Hepatocyte (in vitro differentiated cells): ENCODE results near the gene SDF4. TPM values are rescaled to one million over a fixed set of nuclear protein-coding genes. Genes with fewer than 3 reads are reported as not detected.

Source experiments
- DNase-seq: peaks from one replicate; pipeline ENCODE4 v3.0.0-alpha.2; 2016; ENCODE audit warnings: low spot score
- H2AFZ ChIP-seq: fragments of 200-600 bp; sonication (generic); 2 replicates; pipeline ENCODE4 v1.6.0; 2016; ENCODE audit warnings: antibody characterized with exemption, mild to moderate bottlenecking
- H3K27ac ChIP-seq: fragments of 200-600 bp; sonication (generic); 2 replicates; pipeline ENCODE4 v1.5.1; 2016; ENCODE audit warnings: mild to moderate bottlenecking
- H3K27me3 ChIP-seq: fragments of 200-600 bp; sonication (generic); 2 replicates; pipeline ENCODE4 v1.6.1; 2016
- H3K36me3 ChIP-seq: fragments of 200-600 bp; sonication (generic); replicated peaks from 2 replicates; pipeline ENCODE4 v1.5.1; 2016; ENCODE audit warnings: low read depth; ENCODE audit not compliant: insufficient read depth
- H3K4me1 ChIP-seq: fragments of 200-600 bp; sonication (generic); 2 replicates; pipeline ENCODE4 v1.5.1; 2016; ENCODE audit warnings: mild to moderate bottlenecking, moderate library complexity; ENCODE audit not compliant: insufficient read depth
- H3K4me2 ChIP-seq: fragments of 200-600 bp; sonication (generic); 2 replicates; pipeline ENCODE4 v1.6.0; 2016
- H3K4me3 ChIP-seq: fragments of 200-600 bp; sonication (generic); 2 replicates; pipeline ENCODE4 v1.5.1; 2016; ENCODE audit warnings: mild to moderate bottlenecking
- H3K79me2 ChIP-seq: fragments of 200-600 bp; sonication (generic); 2 replicates; pipeline ENCODE4 v1.6.0; 2017; ENCODE audit warnings: mild to moderate bottlenecking
- H3K9me2 ChIP-seq: fragments of 200-600 bp; sonication (generic); replicated peaks from 2 replicates; pipeline ENCODE4 v1.6.0; 2017; ENCODE audit warnings: mild to moderate bottlenecking; ENCODE audit not compliant: insufficient read depth
- H3K9me3 ChIP-seq: fragments of 200-600 bp; sonication (generic); 2 replicates; pipeline ENCODE4 v1.5.1; 2016; ENCODE audit warnings: low read depth, mild to moderate bottlenecking
- H4K20me1 ChIP-seq: fragments of 200-600 bp; sonication (generic); 2 replicates; pipeline ENCODE4 v1.6.0; 2016; ENCODE audit warnings: mild to moderate bottlenecking; ENCODE audit not compliant: insufficient read depth, poor library complexity, severe bottlenecking
- EZH2 ChIP-seq: fragments of 200-600 bp; sonication (generic); IDR thresholded peaks from 2 replicates; pipeline ENCODE4 v1.6.1; 2016; ENCODE audit warnings: antibody characterized with exemption, mild to moderate bottlenecking, borderline replicate concordance
- EZH2phosphoT487 ChIP-seq: fragments of 200-600 bp; sonication (generic); IDR thresholded peaks from one replicate; pipeline ENCODE4 v1.6.1; 2018; ENCODE audit warnings: antibody characterized with exemption, mild to moderate bottlenecking, low read depth, moderate library complexity; ENCODE audit not compliant: unreplicated experiment, severe bottlenecking
- WGBS: methylation state at CpG from one replicate; pipeline ENCODE4 v1.1.6; 2016; ENCODE audit warnings: low lambda C conversion rate; ENCODE audit errors: missing lambda C conversion rate; 5-methylcytosine and 5-hydroxymethylcytosine counted together
- polyA plus RNA-seq: library from polyadenylated mRNA; unstranded; fragments of >200 nt; fragmentation: Nextera tagmentation; extraction: Ambion mirVana; gene quantifications from 2 replicates; pipeline ENCODE4 v1.2.1, GENCODE V29; 2016
- total RNA-seq: library from RNA; depleted of rRNA; stranded (reverse); fragments of >200 nt; gene quantifications from 2 replicates; pipeline ENCODE4 v1.2.3, GENCODE V29; 2014
- TF ChIP-seq, protein P1 (sequence below): fragments of 200-600 bp; sonication (generic); IDR thresholded peaks from 2 replicates; pipeline ENCODE4 v1.5.1; 2016; ENCODE audit warnings: antibody characterized with exemption, mild to moderate bottlenecking; ENCODE audit not compliant: poor library complexity

SDF4 gene
- total and polyA plus RNA-seq, 2 experiments from 2014 or later = 156 to 296 TPM

- Histone ChIP-seq H3K4me2 (no peak overlapping the region), H3K9me3 (no peaks in the 10 kb centered on the region), H3K27me3 (no peaks in the 10 kb centered on the region), H3K4me3 (no peak overlapping the region), H4K20me1 (no peaks in the 10 kb centered on the region), H3K4me1 (no peaks in the 10 kb centered on the region), H3K36me3 (no peaks in the 10 kb centered on the region), H3K79me2 (no peaks in the 10 kb centered on the region), H3K9me2 (no peaks in the 10 kb centered on the region), H2AFZ (no peak overlapping the region), H3K27ac (no peak overlapping the region)
- no peak for DNase-seq
- 91% methylated on average over 11 of the region's 11 CpGs for WGBS
- TF ChIP-seq EZH2 (no peak), EZH2phosphoT487 (no peak)
- TF ChIP-seq, protein P1, sequence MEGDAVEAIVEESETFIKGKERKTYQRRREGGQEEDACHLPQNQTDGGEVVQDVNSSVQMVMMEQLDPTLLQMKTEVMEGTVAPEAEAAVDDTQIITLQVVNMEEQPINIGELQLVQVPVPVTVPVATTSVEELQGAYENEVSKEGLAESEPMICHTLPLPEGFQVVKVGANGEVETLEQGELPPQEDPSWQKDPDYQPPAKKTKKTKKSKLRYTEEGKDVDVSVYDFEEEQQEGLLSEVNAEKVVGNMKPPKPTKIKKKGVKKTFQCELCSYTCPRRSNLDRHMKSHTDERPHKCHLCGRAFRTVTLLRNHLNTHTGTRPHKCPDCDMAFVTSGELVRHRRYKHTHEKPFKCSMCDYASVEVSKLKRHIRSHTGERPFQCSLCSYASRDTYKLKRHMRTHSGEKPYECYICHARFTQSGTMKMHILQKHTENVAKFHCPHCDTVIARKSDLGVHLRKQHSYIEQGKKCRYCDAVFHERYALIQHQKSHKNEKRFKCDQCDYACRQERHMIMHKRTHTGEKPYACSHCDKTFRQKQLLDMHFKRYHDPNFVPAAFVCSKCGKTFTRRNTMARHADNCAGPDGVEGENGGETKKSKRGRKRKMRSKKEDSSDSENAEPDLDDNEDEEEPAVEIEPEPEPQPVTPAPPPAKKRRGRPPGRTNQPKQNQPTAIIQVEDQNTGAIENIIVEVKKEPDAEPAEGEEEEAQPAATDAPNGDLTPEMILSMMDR = no peak
Observed at GRCh38 chr1:1191734-1192133, 40.1 kb downstream of the SDF4 start.

DNA sequence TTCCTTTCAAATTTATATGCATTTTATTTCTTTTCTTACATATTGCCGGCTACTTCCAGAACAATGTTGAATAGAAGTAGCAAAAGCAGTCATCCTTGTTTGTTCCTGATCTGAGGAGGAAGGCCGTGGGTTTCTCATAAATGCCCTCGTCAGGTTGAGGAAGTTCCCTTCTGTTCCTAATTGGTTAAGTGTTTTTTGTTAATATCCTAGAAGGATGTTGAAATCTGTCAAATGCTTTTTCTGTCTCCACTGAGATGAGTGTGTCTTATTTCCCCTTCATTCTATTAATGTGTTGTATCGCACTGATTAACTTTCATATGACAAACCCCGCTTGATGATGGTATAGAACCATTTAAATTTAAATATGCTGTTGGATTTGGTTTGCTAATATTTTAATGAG lies 42.7 kb downstream of the SDF4 start:
- Histone ChIP-seq H3K9me2 (no peaks in the 10 kb centered on the region), H3K27me3 (no peaks in the 10 kb centered on the region), H3K4me1 (no peaks in the 10 kb centered on the region), H2AFZ (no peak overlapping the region), H3K4me3 (no peak overlapping the region), H3K36me3 (no peaks in the 10 kb centered on the region), H4K20me1 (no peaks in the 10 kb centered on the region), H3K9me3 (no peaks in the 10 kb centered on the region), H3K4me2 (no peak overlapping the region), H3K79me2 (no peaks in the 10 kb centered on the region), H3K27ac (no peak overlapping the region)
- WGBS = 89% methylated on average over 5 of the region's 5 CpGs
- TF ChIP-seq, protein P1 = no peak
- TF ChIP-seq EZH2 = no peak
- no peak for TF ChIP-seq EZH2phosphoT487
- DNase-seq = no peak

DNA sequence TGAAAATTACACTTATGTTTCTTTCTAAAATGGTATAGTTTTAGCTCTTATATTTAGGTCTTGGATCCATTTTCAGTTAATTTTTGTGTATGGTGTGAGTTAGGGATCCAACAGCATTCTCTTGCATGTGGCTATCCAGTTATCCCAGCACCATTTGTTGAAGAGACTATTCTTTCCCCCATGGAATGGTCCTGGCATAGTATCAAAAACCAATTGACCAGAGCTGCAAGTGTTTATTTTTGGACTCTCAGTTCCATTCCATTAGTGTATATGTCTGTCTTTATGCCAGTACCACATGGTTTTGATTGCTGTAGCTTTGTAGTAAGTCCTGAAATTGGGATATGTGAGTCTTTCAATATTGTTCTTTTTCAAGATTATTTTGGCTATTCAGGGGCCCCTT lies 43.9 kb downstream of the SDF4 start:
- Histone ChIP-seq H3K36me3 (no peaks in the 10 kb centered on the region), H3K4me2 (no peak overlapping the region), H3K27ac (no peak overlapping the region), H3K4me1 (no peaks in the 10 kb centered on the region), H3K27me3 (no peaks in the 10 kb centered on the region), H3K79me2 (no peaks in the 10 kb centered on the region), H2AFZ (no peak overlapping the region), H3K4me3 (no peak overlapping the region), H3K9me3 (no peaks in the 10 kb centered on the region), H4K20me1 (no peaks in the 10 kb centered on the region), H3K9me2 (no peaks in the 10 kb centered on the region)
- no peak for DNase-seq
- TF ChIP-seq, protein P1 = no peak
- TF ChIP-seq EZH2 (no peak), EZH2phosphoT487 (no peak)

DNA sequence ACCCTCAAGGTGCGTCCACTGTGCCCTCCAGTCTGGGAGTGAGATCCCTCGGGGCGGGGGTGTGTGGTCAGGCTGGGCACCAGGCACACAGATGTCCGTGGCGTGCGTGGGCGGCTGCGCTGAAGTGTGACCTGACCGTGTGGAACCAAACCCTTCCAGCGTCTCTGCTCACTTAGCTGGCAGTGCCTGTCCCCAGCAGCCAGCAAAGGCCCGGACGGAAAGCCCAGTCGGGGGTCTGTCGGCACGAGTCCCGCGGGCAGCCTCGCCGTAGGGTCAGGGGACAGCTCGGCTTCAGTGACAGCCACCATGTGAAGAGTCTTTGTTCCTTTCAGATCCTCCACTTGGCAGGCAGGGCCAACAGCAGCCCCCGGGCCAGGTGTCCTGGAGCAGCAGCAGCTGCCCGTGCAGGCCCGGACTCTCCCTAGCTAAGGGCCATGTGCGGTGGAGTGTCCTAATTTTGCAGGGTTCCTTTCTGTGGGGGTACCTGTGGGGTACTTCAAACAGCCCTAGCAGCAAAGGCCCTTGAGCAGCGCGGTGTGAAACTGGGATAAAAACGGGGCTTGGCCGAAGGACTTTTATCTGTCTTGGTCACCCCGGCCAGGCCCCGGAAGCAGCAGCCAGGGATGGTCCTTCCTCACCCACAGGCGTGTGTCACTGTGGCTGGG lies 46.6 kb downstream of the SDF4 start:
- Histone ChIP-seq H3K4me1 (no peaks in the 10 kb centered on the region), H3K4me2 (no peak overlapping the region), H3K27ac (no peak overlapping the region), H3K79me2 (no peaks in the 10 kb centered on the region), H2AFZ (no peak overlapping the region), H3K27me3 (no peaks in the 10 kb centered on the region), H3K9me2 (no peaks in the 10 kb centered on the region), H3K36me3 (no peaks in the 10 kb centered on the region), H3K9me3 (no peaks in the 10 kb centered on the region), H4K20me1 (no peaks in the 10 kb centered on the region), H3K4me3 (no peak overlapping the region)
- no peak for DNase-seq
- WGBS = 91% methylated on average over 24 of the region's 31 CpGs
- TF ChIP-seq EZH2phosphoT487 = no peak
- TF ChIP-seq, protein P1 = no peak
